Measurements from ENCODE around the gene SLC7A9.

The SLC7A9 gene

DNA sequence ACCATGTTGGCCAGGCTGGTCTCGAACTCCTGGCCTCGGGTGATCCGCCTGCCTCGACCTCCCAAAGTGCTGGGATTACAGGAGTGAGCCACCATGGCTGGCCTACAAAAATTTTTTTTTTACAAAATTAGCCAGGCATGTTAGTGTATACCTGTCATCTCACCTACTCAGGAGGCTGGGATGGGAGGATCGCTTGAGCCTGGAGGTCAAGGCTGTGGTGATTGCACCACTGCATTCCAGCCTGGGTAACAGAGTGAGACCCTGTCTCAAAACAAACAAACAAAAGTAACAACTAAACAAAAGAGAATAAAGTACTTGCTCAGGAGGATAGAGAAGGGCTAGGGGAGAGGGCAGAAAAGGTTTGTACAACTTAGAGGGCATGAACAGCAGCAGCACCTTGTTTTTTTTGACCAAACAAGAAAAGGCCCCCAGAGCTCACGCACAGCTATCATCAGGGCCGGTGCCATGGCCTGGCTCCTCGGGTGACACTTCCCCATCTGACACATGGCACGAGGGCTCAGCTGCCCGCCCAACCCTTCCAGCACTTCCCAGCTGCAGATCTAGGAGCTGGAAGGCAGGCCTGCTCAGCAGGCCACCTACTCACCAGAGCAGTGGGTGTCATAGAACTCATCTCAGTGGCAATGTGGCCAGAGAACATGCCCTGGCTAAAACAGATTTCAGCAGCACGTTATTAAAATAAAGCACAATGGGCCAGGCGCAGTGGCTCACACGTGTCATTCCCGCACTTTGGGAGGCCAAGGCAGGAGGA, 8.6 kb upstream of the SLC7A9 start:
- TF ChIP-seq, protein P1, sequence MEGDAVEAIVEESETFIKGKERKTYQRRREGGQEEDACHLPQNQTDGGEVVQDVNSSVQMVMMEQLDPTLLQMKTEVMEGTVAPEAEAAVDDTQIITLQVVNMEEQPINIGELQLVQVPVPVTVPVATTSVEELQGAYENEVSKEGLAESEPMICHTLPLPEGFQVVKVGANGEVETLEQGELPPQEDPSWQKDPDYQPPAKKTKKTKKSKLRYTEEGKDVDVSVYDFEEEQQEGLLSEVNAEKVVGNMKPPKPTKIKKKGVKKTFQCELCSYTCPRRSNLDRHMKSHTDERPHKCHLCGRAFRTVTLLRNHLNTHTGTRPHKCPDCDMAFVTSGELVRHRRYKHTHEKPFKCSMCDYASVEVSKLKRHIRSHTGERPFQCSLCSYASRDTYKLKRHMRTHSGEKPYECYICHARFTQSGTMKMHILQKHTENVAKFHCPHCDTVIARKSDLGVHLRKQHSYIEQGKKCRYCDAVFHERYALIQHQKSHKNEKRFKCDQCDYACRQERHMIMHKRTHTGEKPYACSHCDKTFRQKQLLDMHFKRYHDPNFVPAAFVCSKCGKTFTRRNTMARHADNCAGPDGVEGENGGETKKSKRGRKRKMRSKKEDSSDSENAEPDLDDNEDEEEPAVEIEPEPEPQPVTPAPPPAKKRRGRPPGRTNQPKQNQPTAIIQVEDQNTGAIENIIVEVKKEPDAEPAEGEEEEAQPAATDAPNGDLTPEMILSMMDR (IDR thresholded peaks at IDR 0.05; ENCODE audit: low read depth, low read length, missing control alignments) = no peak
- DNase-seq (ENCODE audit: extremely low read depth, low read depth) = no peak

DNA sequence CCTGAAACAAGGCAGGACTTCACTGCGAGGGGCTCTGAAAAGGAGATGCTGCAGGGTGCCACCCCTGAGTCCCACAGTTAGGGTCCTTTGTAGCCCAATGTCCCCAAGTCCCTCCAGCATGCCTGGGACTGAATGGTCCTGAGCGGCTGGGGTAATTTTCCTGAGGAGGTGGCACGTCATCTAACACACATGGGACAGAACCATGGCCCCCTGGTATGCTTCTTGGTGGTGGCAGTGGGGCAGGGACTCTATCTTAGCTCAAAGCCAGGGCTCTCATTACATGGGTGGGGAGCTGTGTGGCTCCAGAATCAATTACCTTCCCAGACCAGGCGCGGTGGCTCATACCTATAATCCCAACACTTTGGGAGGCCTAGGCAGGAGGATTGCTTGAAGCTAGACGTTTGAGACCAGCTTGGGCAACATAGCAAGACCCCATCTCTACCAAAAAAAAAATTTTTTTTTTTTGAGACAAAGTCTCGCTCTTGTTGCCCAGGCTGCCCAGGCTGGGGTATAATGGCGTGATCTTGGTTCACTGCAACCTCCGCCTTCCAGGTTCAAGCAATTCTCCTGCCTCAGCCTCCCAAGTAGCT, 7.9 kb upstream of the SLC7A9 start:
- TF ChIP-seq, protein P1 (IDR thresholded peaks at IDR 0.05; ENCODE audit: low read depth, low read length, missing control alignments) = no peak
- no peak overlapping the region for H3K4me3 ChIP-seq (replicated peaks; ENCODE audit: low read depth, low read length)
- no peak for DNase-seq (ENCODE audit: extremely low read depth, low read depth)

More for the DNA sequence above, 8.6 kb upstream of the SLC7A9 start:
- H3K4me3 ChIP-seq (replicated peaks; ENCODE audit: low read depth, low read length) = no peak overlapping the region

DNA sequence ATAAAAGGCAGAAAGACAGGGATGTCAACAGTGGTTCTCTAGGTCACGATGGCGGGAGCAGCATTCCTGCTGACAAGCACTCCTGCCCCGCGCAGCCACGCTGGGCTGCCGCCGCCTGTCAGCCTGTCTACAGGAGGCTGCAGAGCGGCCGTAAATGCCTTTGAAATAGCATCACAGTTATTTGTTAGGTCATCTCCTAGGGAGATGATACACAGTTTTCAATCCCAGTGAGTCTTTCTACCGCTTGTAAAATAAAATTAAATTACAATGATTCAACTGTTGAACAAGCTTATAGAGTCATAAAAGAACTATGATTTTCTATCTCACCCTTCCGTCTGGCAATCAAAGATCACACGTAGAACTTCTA, 7.3 kb upstream of the SLC7A9 start:
- H3K4me3 ChIP-seq (replicated peaks; ENCODE audit: low read depth, low read length) = no peak overlapping the region
- TF ChIP-seq, protein P1 (IDR thresholded peaks at IDR 0.05; ENCODE audit: low read depth, low read length, missing control alignments) = no peak
- DNase-seq (ENCODE audit: extremely low read depth, low read depth) = no peak

DNA sequence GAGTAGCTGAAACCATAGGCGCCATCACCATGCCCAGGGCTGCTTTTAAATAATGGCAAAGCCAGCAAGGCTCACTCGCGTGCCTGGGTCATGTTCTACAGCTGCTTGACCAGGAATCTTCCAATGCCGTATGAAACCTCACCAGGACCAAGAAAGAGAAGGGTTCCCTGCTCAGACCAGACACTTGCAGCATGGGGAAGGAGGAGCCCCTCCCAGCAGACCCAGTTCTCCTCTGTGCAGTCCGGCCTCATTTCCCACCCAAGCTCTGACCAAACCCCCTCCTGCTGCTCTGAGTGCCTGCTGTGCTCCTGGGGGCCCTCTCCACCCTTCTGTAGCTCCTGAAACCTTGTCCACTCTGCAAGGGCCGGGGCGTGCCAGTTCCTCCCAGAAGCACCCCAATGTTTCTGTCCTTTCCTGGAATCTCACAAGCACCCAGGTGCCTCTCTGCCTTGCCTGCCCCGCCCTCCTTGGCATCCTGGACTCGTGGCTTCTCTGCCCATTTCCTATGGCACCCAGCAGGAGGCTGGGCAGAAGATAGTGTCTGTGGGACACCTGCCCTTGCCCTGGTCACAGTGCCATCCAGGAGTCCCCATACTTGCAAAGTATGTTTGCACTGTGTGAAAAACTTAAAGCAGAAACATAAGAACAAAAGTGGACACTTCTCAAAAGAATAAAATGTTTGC, 6.8 kb upstream of the SLC7A9 start:
- no peak overlapping the region for H3K4me3 ChIP-seq (replicated peaks; ENCODE audit: low read depth, low read length)
- TF ChIP-seq, protein P1 (IDR thresholded peaks at IDR 0.05; ENCODE audit: low read depth, low read length, missing control alignments) = no peak
- DNase-seq (ENCODE audit: extremely low read depth, low read depth) = no peak

DNA sequence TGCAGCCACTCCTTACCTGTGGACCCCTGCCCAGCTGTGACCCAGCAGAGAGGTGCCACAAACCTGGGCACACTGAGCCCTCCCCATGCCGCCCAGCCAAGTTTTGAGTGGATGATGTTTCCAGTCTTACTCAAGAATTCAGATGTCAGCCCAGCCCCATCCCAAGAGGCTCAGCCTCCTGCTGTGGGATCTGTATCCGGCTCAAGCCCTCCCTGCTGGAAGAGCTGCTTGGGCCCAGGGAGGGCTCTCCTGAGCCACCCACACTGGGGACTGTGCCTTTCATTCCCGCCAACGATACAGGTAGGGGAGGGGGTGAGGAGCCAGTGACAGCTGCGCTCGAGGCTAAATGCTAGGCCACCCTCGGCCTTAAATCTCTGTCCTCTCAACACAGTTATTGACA, 5.9 kb upstream of the SLC7A9 start:
- TF ChIP-seq, protein P1 (IDR thresholded peaks at IDR 0.05; ENCODE audit: low read depth, low read length, missing control alignments) = no peak
- H3K4me3 ChIP-seq (replicated peaks; ENCODE audit: low read depth, low read length) = no peak overlapping the region
- DNase-seq (ENCODE audit: extremely low read depth, low read depth) = no peak

DNA sequence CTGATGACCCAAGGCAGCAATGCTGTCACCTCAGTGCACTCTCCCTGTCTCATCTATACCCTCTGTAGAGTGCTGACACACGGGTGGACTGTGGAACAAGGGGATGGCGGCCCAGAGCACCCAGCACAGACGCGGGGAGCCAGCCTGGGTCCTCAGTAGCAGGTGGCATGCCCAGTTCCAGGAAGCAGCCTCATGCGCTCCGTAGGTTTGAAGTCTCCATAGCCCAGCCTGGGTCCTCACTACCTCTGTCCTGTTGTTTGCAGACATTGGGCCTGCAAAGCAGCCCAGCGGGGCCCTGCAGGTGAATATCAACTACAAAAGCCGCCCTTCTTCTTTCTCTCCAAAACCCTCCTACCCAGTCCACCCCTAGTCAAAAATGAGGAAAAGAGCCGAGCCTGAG, 5.0 kb upstream of the SLC7A9 start:
- TF ChIP-seq, protein P1 (IDR thresholded peaks at IDR 0.05; ENCODE audit: low read depth, low read length, missing control alignments) = no peak
- no peak for DNase-seq (ENCODE audit: extremely low read depth, low read depth)

More for the DNA sequence above, 5.0 kb upstream of the SLC7A9 start:
- no peak overlapping the region for H3K4me3 ChIP-seq (replicated peaks; ENCODE audit: low read depth, low read length)

Data from HFF-Myc (cell line).